Stomach (tissue), 9 donors: ENCODE data around the gene CGN. TPM values are rescaled to one million over a fixed set of nuclear protein-coding genes. Genes with fewer than 3 reads are reported as not detected.

Experiments used
- DNase-seq, 2 donors: peaks; one replicate each; pipeline versions ENCODE4 v3.0.0 to v3.0.0-alpha.2; 2013 to 2019
- H3K27ac ChIP-seq, 5 donors: fragments of 200-600 bp in 4 of 5; sonication (generic) in 4 of 5; one replicate each; pipeline ENCODE4 v1.5.1; 2013 to 2019; ENCODE audit warnings: mild to moderate bottlenecking in 1 of 5, moderate library complexity in 1 of 5
- H3K27me3 ChIP-seq, 3 donors: fragments of 200-600 bp; sonication (generic); one replicate each; pipeline ENCODE4 v1.5.1; 2017 to 2019; ENCODE audit warnings: mixed run types in 1 of 3
- H3K36me3 ChIP-seq, 4 donors: fragments of 200-600 bp; sonication (generic); 1 replicate in 3 of 4; 2 replicates in 1 of 4; pipeline ENCODE4 v1.5.1; 2016 to 2019
- H3K4me1 ChIP-seq, 4 donors: fragments of 200-600 bp; sonication (generic); one replicate each; pipeline ENCODE4 v1.5.1; 2016 to 2019
- H3K4me3 ChIP-seq, 4 donors: fragments of 200-600 bp; sonication (generic) in 3 of 4; one replicate each; pipeline ENCODE4 v1.5.1; 2016 to 2019; ENCODE audit warnings: mild to moderate bottlenecking in 1 of 4
- H3K9me3 ChIP-seq, 4 donors: fragments of 200-600 bp; sonication (generic); one replicate each; pipeline ENCODE4 v1.5.1; 2016 to 2019
- EP300 ChIP-seq: sonication (generic); formaldehyde crosslinking; IDR thresholded peaks from one replicate; pipeline ENCODE4 v1.6.1; 2017; ENCODE audit warnings: antibody characterized with exemption
- POLR2A ChIP-seq, 4 donors: fragments of 450-650 bp; IDR thresholded peaks; one replicate each; pipeline ENCODE4 v1.6.1; 2016; ENCODE audit warnings: antibody characterized with exemption in 4 of 4, control low read depth in 2 of 4, mild to moderate bottlenecking in 1 of 4, moderate library complexity in 1 of 4
- POLR2AphosphoS5 ChIP-seq, 3 donors: sonication (generic); formaldehyde crosslinking; IDR thresholded peaks; one replicate each; pipeline ENCODE4 v1.6.1; 2016; ENCODE audit warnings: antibody characterized with exemption in 3 of 3
- WGBS, 5 donors: extraction: QIAGEN DNeasy Blood & Tissue Kit in 3 of 5; methylation state at CpG; one replicate each; pipeline versions ENCODE4 v1.1.5 to v1.1.7; 2013 to 2018; 5-methylcytosine and 5-hydroxymethylcytosine counted together
- intact Hi-C: fragments of 100-400 bp; cut with DNase I; formaldehyde crosslinking; loops from one replicate; pipeline ENCODE4 v1.15.1; 2023; ENCODE audit warnings: low total_unique reads
- polyA plus RNA-seq, 3 donors: library from polyadenylated mRNA; stranded (reverse); fragments of 200-250 nt; gene quantifications; one replicate each; pipeline ENCODE4 v1.2.3, GENCODE V29; 2013
- total RNA-seq, 5 donors: library from RNA; depleted of rRNA; stranded (reverse); fragments of >200 nt; gene quantifications; one replicate each; pipeline versions ENCODE4 v1.1.0 to v1.2.3, GENCODE V29; 2014 to 2016
- TF ChIP-seq, protein P1 (sequence below), 7 experiments: fragments of 450-650 bp in 4 of 7; fragments of 200-600 bp in 3 of 7; sonication (generic) in 3 of 7; IDR thresholded peaks; one replicate each; pipeline ENCODE4 v1.5.1; 2016 to 2019; ENCODE audit warnings: antibody characterized with exemption in 7 of 7, control low read depth in 2 of 7, mild to moderate bottlenecking in 1 of 7
- donor health status: healthy with polysubstance abuse.
- donor health status: Bipolar disorder and iron deficiency.
- donor health status: healthy.

CGN gene
- total and polyA plus RNA-seq, 8 donors: 14.0 to 137 (median 26.7) TPM

GRCh38 chr1:151524736-151525135, 13.5 kb downstream of the CGN start:
- WGBS, 5 donors: 88 to 95% (median 91%) methylated on average over 7 of the region's 7 CpGs
- H3K27me3 ChIP-seq: no peaks in the 10 kb centered on the region
- no peaks in the 10 kb centered on the region for H3K9me3 ChIP-seq
- no peak for DNase-seq
- TF ChIP-seq, protein P1, sequence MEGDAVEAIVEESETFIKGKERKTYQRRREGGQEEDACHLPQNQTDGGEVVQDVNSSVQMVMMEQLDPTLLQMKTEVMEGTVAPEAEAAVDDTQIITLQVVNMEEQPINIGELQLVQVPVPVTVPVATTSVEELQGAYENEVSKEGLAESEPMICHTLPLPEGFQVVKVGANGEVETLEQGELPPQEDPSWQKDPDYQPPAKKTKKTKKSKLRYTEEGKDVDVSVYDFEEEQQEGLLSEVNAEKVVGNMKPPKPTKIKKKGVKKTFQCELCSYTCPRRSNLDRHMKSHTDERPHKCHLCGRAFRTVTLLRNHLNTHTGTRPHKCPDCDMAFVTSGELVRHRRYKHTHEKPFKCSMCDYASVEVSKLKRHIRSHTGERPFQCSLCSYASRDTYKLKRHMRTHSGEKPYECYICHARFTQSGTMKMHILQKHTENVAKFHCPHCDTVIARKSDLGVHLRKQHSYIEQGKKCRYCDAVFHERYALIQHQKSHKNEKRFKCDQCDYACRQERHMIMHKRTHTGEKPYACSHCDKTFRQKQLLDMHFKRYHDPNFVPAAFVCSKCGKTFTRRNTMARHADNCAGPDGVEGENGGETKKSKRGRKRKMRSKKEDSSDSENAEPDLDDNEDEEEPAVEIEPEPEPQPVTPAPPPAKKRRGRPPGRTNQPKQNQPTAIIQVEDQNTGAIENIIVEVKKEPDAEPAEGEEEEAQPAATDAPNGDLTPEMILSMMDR (IDR thresholded peaks at IDR 0.05): no peak
- TF ChIP-seq POLR2A (IDR thresholded peaks at IDR 0.05) (no peak), POLR2AphosphoS5 (IDR thresholded peaks at IDR 0.05) (no peak), EP300 (no peak)
- no peaks in the 10 kb centered on the region for H3K4me1 ChIP-seq
- no peak overlapping the region for H3K27ac ChIP-seq
- intact Hi-C loops: no loop called here
- no peak overlapping the region for H3K4me3 ChIP-seq
- H3K36me3 ChIP-seq: peaks cover 6 to 86% (median 70%) of the 10 kb centered on the region in 4 donors

GRCh38 chr1:151526735-151527525, 15.7 kb downstream of the CGN start:
- WGBS, 5 donors: 81 to 87% (median 85%) methylated on average over 7 of the region's 7 CpGs
- H3K27me3 ChIP-seq: no peaks in the 10 kb centered on the region
- H3K4me1 ChIP-seq: no peaks in the 10 kb centered on the region
- no peak overlapping the region for H3K27ac ChIP-seq
- peaks cover 7 to 87% (median 76%) of the 10 kb centered on the region in 4 donors for H3K36me3 ChIP-seq
- intact Hi-C loops: no loop called here
- no peaks in the 10 kb centered on the region for H3K9me3 ChIP-seq
- DNase-seq: no peak
- TF ChIP-seq POLR2AphosphoS5 (IDR thresholded peaks at IDR 0.05) (no peak), EP300 (no peak), POLR2A (IDR thresholded peaks at IDR 0.05) (no peak)
- TF ChIP-seq, protein P1 (IDR thresholded peaks at IDR 0.05): no peak
- H3K4me3 ChIP-seq: no peak overlapping the region

DNA sequence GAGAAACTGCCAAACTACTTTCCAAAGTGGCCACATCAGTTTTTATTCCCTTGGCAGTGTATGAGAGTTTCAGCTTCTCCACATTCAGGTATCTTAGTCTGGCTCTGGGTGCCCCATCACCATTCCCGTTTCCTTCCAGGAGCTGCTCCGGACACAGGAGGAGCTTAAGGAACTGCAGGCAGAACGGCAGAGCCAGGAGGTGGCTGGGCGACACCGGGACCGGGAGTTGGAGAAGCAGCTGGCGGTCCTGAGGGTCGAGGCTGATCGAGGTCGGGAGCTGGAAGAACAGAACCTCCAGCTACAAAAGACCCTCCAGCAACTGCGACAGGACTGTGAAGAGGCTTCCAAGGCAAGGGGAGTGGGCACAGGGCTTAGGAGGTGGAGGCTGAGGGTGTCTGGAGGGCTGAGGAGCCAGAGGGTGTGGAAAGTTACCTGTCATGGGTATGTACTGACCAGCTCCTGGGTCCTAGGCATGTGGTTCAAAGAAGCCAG, 18.1 kb downstream of the CGN start:
- Histone ChIP-seq H3K4me1 (no peaks in the 10 kb centered on the region), H3K36me3 (peaks cover 7 to 94% (median 87%) of the 10 kb centered on the region in 4 donors), H3K27me3 (no peaks in the 10 kb centered on the region), H3K4me3 (no peak overlapping the region), H3K27ac (no peak overlapping the region), H3K9me3 (no peaks in the 10 kb centered on the region)
- no peak for DNase-seq
- intact Hi-C loops: no loop called here
- WGBS, 5 donors: 90 to 94% (median 93%) methylated on average over 11 of the region's 11 CpGs
- no peak for TF ChIP-seq POLR2AphosphoS5 (IDR thresholded peaks at IDR 0.05)

- intact Hi-C loops: loop anchor here (5.0 kb wide), 1 partner anchor 208 kb away; no protein-coding TSS in a partner anchor
- 90 to 96% (median 94%) methylated on average over 18 of the region's 18 CpGs for WGBS, 5 donors
- TF ChIP-seq EP300: no peak
These were observed 18.6 kb downstream of the CGN start for GRCh38 chr1:151529781-151530180.

DNA sequence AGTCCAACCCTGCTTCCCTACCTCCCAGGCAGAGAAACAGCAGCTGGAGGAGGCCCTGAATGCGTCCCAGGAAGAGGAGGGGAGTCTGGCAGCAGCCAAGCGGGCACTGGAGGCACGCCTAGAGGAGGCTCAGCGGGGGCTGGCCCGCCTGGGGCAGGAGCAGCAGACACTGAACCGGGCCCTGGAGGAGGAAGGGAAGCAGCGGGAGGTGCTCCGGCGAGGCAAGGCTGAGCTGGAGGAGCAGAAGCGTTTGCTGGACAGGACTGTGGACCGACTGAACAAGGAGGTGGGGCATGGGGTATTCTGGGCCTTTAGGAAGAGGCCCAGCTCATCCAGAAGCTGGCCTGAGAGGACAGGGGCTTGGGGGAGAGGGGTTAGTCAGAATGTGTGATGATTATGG, 19.3 kb downstream of the CGN start:
- no peaks in the 10 kb centered on the region for H3K27me3 ChIP-seq
- WGBS, 5 donors: 85 to 91% (median 87%) methylated on average over 11 of the region's 11 CpGs
- TF ChIP-seq POLR2AphosphoS5 (IDR thresholded peaks at IDR 0.05) (no peak), POLR2A (IDR thresholded peaks at IDR 0.05) (no peak), EP300 (no peak)
- TF ChIP-seq, protein P1 (IDR thresholded peaks at IDR 0.05): no peak
- peaks cover 5 to 90% (median 78%) of the 10 kb centered on the region in 4 donors for H3K36me3 ChIP-seq
- no peaks in the 10 kb centered on the region for H3K4me1 ChIP-seq
- no peak overlapping the region for H3K4me3 ChIP-seq
- DNase-seq: no peak
- H3K9me3 ChIP-seq: no peaks in the 10 kb centered on the region
- intact Hi-C loops: loop anchor here (5.0 kb wide), 1 partner anchor 207 kb away; no protein-coding TSS in a partner anchor
- no peak overlapping the region for H3K27ac ChIP-seq

More at GRCh38 chr1:151529781-151530180, 18.6 kb downstream of the CGN start:
- H3K36me3 ChIP-seq: peaks cover 5 to 90% (median 83%) of the 10 kb centered on the region in 4 donors
- H3K4me1 ChIP-seq: no peaks in the 10 kb centered on the region
- H3K9me3 ChIP-seq: no peaks in the 10 kb centered on the region
- no peaks in the 10 kb centered on the region for H3K27me3 ChIP-seq
- H3K4me3 ChIP-seq: no peak overlapping the region
- no peak for DNase-seq
- no peak overlapping the region for H3K27ac ChIP-seq
